HG02642 (cell line): Measurements from ENCODE around the gene FAM110A.
"Not testable (repeated sequence)": the region's sequence is repeated elsewhere in the genome, so short reads cannot be mapped to it uniquely, and the experiment has no call there.

Source experiments
- ATAC-seq: cut with Tn5 transposase; IDR thresholded peaks from one replicate; pipeline ENCODE4 v1.9.1; 2021; ENCODE audit warnings: mild to moderate bottlenecking; ENCODE audit not compliant: unreplicated experiment, poor library complexity

FAM110A gene

DNA sequence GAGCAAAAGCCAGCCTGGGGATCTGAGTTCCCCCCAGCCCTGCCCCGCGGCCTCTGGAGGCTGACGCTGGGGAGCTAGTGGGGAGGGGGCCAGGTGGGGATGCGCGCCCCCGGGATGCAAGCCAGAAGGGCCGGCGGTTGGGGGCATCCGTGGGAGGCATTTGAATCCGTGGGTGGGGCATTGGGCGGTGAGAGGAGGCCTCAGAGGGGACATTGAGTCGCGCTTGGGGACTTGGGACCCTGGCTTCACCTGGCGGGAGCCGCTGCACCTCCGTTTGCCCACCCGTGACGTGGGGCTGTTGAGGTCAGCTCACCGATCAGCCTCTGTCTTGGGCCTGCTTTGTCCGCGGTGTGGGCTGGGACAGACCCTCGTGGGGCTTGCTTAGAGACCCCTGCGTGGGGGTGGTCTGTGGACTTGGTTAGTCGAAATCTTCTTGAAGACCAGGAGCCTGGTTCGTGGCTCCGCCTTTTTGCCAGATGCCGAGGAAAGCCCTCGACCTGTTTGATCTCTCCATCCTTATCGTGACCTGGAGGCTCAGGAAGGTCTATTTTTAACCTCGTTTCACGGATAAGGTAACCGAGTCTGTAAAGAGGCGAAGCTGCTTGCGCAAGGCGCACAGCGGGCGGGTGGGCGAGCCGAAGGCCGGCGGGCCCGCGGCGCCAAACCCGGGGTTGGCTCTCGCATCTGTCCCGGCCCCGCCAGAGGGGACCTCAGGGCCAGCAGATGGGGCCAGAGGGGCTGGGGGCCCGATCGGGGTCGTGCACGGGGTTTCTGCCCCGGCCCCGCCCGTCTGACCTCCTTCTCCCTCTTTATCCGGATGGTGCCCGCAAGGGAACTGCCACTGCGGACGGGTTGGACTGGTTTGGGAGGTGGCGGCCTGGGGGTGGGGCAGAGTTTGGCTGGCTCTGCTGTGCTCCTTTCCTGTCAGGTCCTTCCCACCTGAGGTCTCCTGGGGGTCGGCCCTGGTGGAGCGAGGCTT, 8.3 kb downstream of the FAM110A start:
- no peak for ATAC-seq

DNA sequence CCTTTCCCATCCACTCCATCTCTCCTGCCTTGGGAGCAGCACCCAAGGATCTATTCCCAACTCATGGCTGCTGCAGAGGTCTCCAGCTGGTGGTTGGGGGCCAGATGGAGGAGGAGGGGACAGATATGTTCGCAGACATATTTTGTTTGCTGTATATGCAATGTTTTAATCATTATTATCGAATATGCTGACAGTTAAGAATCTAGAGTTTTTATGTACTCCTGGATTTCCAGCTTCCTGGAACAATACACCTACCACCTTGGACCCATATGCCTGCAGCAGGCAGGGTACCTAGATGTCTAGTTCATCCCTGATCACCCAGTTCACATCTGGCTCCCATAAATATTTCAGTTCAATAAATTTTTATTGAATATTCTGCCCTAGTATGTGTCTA, 9.0 kb downstream of the FAM110A start:
- ATAC-seq: no peak

DNA sequence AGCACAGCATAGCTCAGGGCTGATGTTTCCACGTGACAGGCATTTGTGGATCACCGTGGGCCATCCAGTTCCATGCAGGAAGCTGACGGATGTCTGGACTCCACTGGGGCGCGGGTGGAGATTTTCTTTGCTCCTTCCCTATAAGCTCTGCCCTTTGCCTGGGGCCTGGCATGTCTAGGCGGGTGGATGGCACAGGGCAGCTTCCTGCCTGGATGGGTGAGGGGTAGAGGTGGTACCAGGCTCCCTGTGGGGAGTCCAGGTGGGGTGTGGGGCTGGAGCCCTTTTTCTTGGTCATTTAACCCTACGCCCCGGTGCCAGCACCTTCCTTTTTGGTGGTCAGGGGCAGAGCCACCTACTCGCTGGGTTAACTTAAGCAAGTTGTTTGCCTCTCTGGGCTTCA, 10.4 kb downstream of the FAM110A start:
- ATAC-seq: no peak

DNA sequence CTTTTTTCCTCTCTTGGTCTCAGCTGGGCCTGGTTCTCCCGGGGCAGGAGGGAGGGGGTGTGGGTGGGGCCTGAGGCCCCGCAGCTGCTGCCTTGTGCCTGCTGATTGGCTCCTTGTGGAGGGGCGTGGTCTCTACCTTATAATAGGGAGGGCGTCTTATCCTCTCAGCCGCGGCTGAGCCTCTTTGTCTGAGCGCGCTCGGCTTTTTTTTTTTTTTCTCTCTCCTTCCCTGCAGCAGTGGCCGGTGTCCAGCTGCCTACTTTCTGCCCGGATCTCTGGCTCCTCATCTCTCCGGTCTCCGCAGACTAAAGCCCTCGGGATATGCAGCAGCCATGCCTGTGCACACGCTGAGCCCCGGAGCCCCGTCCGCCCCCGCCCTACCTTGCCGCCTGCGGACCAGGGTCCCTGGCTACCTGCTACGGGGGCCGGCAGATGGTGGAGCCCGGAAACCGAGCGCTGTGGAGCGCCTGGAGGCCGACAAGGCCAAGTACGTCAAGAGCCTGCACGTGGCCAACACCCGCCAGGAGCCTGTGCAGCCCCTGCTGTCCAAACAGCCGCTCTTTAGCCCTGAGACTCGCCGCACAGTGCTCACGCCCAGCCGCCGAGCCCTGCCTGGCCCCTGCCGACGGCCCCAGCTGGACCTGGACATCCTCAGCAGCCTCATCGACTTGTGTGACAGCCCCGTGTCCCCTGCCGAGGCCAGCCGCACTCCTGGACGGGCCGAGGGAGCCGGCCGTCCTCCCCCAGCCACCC, 11.1 kb downstream of the FAM110A start:
- ATAC-seq: peak; percentile 97

DNA sequence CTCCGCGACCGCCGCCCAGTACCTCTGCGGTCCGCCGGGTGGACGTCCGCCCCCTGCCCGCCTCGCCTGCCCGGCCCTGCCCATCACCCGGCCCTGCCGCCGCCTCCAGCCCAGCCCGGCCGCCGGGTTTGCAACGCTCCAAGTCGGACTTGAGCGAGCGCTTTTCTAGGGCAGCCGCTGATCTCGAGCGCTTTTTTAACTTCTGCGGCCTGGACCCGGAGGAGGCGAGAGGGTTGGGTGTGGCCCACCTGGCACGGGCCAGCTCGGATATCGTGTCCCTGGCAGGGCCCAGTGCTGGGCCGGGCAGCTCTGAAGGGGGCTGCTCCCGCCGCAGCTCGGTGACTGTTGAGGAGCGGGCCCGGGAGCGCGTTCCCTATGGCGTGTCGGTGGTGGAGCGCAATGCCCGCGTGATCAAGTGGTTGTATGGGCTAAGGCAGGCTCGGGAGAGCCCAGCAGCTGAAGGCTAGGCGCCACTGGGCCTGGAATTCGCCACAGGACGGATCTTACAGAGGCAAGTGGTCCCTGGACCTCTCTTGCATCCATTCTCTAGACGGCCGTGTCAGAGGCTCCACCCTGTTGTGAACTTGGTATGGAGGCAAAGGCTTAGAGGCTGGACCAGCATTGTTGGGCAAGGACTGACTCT, 11.8 kb downstream of the FAM110A start:
- ATAC-seq: no peak

DNA sequence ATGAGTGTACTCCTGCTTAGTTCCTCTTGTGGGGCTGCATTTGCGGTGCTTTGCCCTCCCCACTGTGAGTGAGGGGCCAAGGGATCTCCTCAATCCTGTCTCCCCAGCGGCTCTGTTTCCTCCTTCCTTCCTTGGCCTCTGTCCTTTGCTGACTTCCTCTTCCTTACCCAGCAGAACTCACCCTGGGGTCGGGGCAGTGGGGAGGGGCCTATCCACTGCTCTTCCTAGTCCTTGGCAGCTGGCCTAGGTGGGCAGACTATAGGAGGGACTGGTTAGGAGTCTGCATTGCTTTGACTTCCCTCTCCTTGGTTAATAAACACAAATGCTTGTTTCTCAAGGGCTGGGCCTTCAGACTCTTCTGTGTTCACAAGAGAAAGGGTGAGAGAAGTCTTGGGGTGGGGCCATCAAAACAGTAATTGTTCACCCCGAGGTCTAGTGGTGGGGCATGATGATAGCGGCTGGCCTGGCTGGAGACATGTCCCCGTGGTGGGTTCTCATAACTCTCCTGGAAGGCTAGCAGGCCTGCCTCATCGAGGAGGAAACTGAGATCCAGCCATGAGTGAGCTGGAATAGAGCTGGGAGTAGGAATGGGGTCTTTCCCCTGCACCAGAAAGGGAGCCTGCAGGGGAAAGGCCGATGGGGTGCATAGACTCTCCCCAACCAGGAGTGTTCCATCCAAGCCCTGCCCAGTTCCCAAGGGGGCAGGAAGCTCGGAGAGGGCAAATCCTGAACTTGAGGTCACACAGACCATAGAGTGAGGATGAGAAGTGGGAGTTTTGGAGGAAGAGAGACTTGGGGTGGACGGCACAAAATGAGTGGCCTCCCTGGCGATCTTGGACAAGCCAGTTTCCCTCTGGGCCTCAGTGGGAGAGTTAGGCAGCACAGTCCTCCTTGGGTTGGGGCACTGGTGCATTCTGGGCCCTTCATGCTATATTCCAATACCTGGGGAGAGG, 12.7 kb downstream of the FAM110A start:
- ATAC-seq: no peak

DNA sequence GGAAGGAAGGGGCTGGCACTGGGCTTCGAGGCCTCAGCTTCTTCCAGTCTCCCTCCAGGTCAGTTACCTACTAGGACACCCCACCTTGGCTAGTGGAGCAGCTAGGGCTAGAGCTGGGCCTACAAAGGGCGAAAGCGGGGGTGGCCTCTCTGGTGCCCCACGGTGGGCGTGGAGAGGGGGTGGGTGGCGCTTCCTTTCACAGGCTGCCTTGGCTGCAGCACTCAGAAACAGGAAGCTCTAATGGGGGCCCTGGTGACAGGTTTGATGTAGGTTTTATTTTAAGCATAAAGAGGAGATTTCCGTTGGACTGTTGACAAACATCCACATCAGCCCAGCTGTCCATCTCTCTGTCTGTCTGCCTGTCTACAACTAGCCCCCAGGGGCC, 13.4 kb downstream of the FAM110A start:
- ATAC-seq: no peak

DNA sequence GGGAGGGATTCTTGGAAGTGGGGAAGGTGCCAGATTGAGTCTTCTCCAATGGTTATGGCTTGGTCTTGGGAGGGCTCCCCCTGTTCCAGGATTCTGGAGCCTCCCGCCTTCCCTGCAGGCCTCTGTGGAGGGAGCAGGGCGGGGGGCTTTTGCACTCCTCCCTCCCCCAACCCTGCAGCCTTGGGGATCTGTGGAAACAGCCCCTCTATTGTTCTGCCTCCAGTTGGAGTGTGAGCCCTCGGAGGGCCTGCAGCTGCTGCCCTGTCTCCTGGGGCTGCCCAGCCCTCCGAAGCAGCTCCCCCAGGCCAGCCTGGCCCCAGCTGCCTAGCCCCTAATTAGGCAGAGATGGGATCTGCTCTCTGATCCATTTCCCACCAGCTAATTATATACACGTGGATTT, 14.7 kb downstream of the FAM110A start:
- ATAC-seq: no peak

DNA sequence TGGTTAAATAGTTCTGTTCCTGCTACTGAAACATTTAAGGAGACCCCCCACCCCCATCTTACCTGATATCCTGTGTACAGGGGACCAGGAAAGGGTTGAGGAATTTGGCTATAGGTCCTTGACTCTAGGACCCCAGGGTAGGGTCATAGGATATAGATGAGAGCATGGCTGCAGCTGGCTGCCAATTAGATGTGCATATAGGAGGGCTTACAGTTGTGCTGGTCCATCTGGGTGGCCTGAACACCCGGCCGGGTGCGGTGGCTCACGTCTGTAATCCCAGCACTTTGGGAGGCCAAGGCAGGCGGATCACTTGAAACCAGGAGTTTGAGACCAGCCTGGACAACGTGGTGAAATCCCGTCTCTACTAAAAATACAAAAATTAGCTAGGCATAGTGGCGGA, 15.2 kb downstream of the FAM110A start:
- not testable (repeated sequence) for ATAC-seq

DNA sequence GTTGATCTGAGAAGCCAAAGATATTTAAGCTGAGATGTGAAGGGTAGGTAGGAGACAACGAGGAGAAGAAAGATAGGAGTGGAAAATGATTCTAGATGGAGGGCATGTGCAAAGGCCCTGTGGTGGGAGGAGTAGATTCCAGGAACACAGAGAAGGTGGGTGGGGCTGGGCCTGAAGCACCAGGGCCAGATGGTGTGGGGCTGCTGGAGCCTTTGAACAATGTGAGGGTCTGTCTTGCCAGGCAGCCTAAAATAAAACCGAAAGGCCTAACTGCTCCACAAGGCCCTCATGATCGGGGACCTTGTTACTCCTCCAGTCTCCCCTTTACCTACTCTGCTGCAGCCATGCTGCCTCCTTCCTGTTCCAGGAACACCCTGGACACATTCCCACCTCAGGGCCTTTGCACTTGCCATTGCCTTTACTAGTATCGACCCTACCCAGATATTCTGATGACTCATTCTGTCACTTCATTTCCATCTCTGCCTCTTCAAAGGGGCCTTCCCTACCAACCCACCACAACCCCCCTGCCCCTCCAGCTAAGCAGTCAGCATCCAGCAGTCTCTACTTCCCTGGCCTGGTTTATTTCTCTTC, 20.0 kb downstream of the FAM110A start:
- no peak for ATAC-seq

DNA sequence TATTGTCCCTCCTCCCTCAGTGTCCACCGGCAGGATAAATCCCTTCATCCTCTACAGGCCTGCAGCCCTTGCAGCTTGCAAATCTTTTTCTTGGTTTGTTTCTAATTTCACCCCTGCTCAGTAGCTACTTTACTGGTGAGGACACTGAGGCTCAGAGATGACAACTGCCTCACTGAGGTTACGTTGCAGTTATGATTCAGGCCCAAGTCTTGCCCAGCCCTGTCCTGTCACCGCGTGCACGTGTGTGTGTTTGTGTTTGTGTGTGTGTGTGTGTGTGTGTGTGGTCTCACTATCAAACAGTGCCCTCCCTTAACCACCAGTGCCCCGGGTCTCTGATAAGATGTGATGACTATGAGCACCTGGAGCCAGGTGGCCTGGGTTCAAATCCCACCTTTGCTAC, 21.1 kb downstream of the FAM110A start:
- ATAC-seq: no peak

DNA sequence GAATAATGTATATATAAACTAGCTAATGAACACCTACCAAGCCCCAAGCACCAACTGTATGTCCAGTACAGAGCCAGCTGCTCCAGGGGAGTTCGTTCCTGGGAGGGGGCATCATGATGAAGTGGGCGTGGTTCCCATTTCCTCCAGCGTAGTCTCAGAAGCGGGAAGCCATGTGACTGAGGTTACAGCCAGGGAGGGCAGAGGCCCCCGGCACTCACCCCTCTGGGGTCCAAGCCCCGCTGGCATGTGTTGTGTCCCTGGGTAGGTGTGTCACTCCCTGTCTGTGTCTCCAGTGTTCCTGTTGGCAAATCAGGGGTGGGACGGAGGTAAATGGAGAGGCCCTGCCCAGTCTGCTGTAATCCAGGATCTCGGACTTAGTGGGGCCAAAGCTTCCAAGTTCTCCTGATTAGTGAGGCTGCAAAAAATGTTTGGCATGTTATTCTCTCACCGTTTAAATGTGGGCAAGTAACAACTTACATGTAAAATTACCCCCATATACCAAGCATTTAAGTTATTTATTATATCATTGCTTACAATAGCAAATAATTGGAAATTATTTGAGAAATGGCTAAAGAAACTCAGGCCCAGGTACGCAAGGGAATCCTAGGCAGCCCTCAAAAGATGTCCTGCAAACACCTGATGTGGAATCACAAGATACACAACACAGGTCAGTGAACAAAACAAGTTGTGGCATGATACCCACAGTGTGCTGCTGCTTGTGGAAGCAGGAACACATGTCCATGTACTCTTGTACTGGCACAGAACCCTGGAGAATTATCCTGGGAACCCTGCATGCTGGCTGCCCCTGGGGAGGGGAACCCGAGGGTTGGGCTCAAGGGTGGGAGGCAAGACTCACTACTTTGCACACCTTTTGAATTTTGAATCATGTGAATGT, 22.2 kb downstream of the FAM110A start:
- ATAC-seq: no peak

DNA sequence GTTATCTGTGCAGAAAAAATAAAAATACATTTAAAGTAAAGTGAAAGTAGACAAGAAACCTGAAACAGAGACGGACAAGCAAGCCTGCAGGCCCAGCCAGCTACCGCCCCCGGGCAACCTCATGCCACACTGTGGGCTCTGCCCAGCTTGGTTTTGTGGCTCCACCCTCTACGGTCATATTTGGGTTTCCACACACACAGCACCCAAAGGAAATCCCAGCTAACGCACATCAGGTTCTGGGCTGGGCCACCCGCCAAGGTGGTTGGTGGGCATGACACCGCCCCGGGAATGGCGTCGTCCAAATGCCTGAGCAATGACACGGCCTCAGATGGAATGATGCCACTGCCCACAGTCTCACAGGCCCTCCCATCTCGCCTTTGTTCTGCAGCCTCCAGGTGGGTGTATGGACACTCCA, 22.9 kb downstream of the FAM110A start:
- ATAC-seq: no peak

DNA sequence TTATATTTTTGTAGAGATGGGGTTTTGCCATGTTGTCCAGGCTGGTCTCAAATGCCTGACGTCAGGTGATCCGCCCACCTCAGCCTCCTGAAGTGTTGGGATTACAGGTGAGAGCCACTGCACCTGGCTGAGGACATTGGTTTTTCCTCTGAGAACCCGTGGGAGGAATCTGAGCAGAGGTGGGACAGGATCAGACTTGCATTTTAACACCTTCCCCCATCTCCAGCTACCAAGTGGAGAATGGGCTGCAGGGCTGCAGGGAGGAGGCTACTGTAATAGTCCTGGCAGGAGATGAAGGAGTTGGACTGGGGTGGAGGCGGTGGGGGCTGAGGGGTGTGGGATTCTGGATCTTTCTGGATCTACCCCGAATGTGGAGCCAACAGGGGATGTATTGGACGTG, 24.5 kb downstream of the FAM110A start:
- no peak for ATAC-seq

DNA sequence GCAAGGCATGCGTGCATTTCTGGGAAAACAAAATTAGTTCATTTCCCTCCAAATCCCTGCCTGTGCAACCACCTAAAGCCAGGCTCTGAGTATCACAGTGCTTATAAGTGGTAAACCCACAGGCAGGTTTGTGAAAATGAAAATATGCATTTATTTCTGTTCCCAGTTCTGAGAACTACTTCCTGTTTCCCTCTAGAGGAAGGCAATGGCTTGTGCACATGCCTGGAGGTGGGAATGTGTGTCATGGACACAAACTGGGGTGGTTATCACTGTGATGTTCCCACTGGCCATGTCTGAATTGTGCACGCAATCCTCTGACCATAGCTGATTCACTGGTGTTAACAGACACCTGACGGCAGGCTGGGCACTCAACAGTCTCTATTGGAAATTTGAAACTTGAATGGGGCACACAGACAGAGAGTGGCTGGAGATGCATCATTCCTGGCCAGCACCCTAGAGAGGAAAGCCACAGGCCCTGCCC, 26.3 kb downstream of the FAM110A start:
- no peak for ATAC-seq

DNA sequence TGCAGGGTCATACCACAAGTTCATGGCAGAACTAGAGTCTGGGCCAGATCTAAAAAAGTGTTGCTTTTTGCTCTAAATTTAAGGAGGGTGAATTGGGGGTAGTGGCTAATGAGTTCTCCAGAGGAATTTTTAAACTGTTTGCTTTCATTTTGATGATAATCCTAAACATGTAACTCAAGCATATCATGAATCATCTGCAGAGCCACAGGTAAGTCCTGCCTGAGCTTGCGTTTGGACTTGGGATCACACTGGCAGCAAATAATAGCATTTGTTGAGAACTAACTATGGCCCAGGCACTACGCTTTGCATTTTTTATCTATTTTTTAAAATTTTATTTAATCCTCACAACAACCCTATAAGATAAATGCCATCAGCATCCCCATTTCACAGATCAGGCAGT, 27.4 kb downstream of the FAM110A start:
- ATAC-seq: no peak

DNA sequence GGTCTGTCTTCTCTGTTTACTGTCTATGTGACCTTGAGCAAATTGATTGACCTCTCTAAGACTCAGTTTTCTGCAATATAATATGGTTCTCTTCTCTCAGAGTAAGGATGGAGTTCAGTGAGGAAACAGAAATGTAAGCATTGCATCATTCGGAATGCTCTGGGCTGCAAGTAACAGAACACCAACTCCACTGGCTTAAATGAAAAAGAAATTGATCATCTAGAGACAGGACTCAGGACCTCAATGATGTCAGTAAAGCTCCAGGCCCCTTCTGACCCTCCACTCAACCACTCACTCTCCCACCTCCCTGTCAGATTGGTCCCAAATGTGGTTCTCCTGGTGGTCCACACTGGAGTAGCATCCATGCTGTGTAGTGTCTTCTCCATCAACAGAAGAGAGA, 31.9 kb downstream of the FAM110A start:
- ATAC-seq: no peak

DNA sequence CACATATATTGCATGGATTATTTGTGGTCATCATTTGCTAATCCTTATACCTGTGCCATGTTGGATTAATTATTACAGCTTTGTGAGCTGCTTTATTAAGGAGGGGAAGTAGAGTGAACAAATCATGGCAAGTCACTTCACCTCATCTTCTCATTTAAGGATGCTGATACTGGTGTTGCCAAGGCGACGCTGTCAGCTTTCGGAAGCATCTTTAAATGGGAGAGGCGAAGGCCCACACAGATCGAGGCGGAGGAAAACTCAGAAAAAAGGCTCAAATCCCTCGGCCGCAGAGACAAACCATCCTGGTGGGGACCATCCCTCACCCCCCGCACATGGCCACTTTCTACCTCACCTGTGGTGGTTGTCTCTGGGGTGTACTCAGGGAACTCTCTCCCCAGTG, 34.8 kb downstream of the FAM110A start:
- no peak for ATAC-seq
